Measurements from ENCODE around the gene SDCCAG8. TPM values are rescaled to one million over a fixed set of nuclear protein-coding genes. Genes with fewer than 3 reads are reported as not detected.

Gene SDCCAG8
- total RNA-seq, 1 donor from 2014 or later: 41.2 TPM

- POLR2A ChIA-PET: interaction anchor here (1.2 to 2.4 kb wide), 4 partner anchors 14 to 43 kb away, joined by 3 to 24 read pairs (median 4); partner anchors contain the start of genes CEP170 and SDCCAG8
- DNase-seq (no peak), ATAC-seq (ENCODE audit: low read depth) (no peak)
- H3K27ac Mint-ChIP-seq: peak overlapping the region; percentile 25
- intact Hi-C loops (cut with micrococcal nuclease): no loop called here
- TF ChIP-seq CTCF (IDR thresholded peaks at IDR 0.05): no peak
- H3K4me3 Mint-ChIP-seq: no peak overlapping the region
- H3K4me1 Mint-ChIP-seq: peaks cover 33% of the 10 kb centered on the region
- peaks cover 35% of the 10 kb centered on the region for H3K36me3 Mint-ChIP-seq (ENCODE audit: low read depth)
- CTCF ChIA-PET: no interaction called here
- no peaks in the 10 kb centered on the region for H3K27me3 Mint-ChIP-seq
- no peaks in the 10 kb centered on the region for H3K9me3 Mint-ChIP-seq
Observed at GRCh38 chr1:243270097-243270864, 14.4 kb downstream of the SDCCAG8 start.

- intact Hi-C loops (cut with micrococcal nuclease): no loop called here
- no peaks in the 10 kb centered on the region for H3K9me3 Mint-ChIP-seq
- ATAC-seq (ENCODE audit: low read depth): no peak
- H3K27ac Mint-ChIP-seq: no peak overlapping the region
- peaks cover 49% of the 10 kb centered on the region for H3K36me3 Mint-ChIP-seq (ENCODE audit: low read depth)
- no peak for DNase-seq
- no peak for TF ChIP-seq CTCF (IDR thresholded peaks at IDR 0.05)
- H3K4me1 Mint-ChIP-seq: peaks cover 33% of the 10 kb centered on the region
- no peak overlapping the region for H3K4me3 Mint-ChIP-seq
- no peaks in the 10 kb centered on the region for H3K27me3 Mint-ChIP-seq
- CTCF ChIA-PET: no interaction called here
- POLR2A ChIA-PET: interaction anchor here (1.1 to 1.4 kb wide), 2 partner anchors 17 to 22 kb away, joined by 4 to 7 read pairs; partner anchors contain the start of genes CEP170 and SDCCAG8
Observed at GRCh38 chr1:243271996-243272395, 16.2 kb downstream of the SDCCAG8 start.

GRCh38 chr1:243272401-243272800, 16.6 kb downstream of the SDCCAG8 start:
- Mint-ChIP-seq H3K4me1 (peaks cover 33% of the 10 kb centered on the region), H3K27me3 (no peaks in the 10 kb centered on the region), H3K36me3 (ENCODE audit: low read depth) (peaks cover 53% of the 10 kb centered on the region), H3K9me3 (no peaks in the 10 kb centered on the region), H3K27ac (no peak overlapping the region), H3K4me3 (no peak overlapping the region)
- ATAC-seq (ENCODE audit: low read depth) (no peak), DNase-seq (no peak)
- no peak for TF ChIP-seq CTCF (IDR thresholded peaks at IDR 0.05)
- CTCF ChIA-PET: no interaction called here
- intact Hi-C loops (cut with micrococcal nuclease): no loop called here
- POLR2A ChIA-PET: interaction anchor here (1.1 to 1.4 kb wide), 2 partner anchors 17 to 22 kb away, joined by 4 to 7 read pairs; partner anchors contain the start of genes CEP170 and SDCCAG8

GRCh38 chr1:243273506-243273905, 17.7 kb downstream of the SDCCAG8 start:
- ATAC-seq (ENCODE audit: low read depth) (no peak), DNase-seq (no peak)
- Mint-ChIP-seq H3K36me3 (ENCODE audit: low read depth) (peaks cover 55% of the 10 kb centered on the region), H3K4me1 (peaks cover 22% of the 10 kb centered on the region), H3K27me3 (no peaks in the 10 kb centered on the region), H3K27ac (no peak overlapping the region), H3K4me3 (no peak overlapping the region), H3K9me3 (no peaks in the 10 kb centered on the region)
- intact Hi-C loops (cut with micrococcal nuclease): no loop called here
- CTCF ChIA-PET: no interaction called here
- no peak for TF ChIP-seq CTCF (IDR thresholded peaks at IDR 0.05)
- POLR2A ChIA-PET: interaction anchor here (1.1 to 1.4 kb wide), 2 partner anchors 11 to 18 kb away, joined by 3 to 7 read pairs; partner anchors contain the start of genes CEP170 and SDCCAG8

- POLR2A ChIA-PET: interaction anchor here (0.6 to 1.1 kb wide), 2 partner anchors 11 to 235 kb away, joined by 3 to 8 read pairs; no protein-coding TSS in a partner anchor
- no peaks in the 10 kb centered on the region for H3K9me3 Mint-ChIP-seq
- no peak for TF ChIP-seq CTCF (IDR thresholded peaks at IDR 0.05)
- CTCF ChIA-PET: no interaction called here
- H3K4me1 Mint-ChIP-seq: peaks cover 18% of the 10 kb centered on the region
- no peak overlapping the region for H3K27ac Mint-ChIP-seq
- peaks cover 57% of the 10 kb centered on the region for H3K36me3 Mint-ChIP-seq (ENCODE audit: low read depth)
- H3K27me3 Mint-ChIP-seq: no peaks in the 10 kb centered on the region
- no peak overlapping the region for H3K4me3 Mint-ChIP-seq
- ATAC-seq (ENCODE audit: low read depth) (no peak), DNase-seq (no peak)
- intact Hi-C loops (cut with micrococcal nuclease): loop anchor here (2.0 kb wide), 1 partner anchor 19 kb away; the partner anchor contains the start of gene CEP170
Observed at GRCh38 chr1:243273945-243274344, 18.1 kb downstream of the SDCCAG8 start.

All from activated B cell treated with CpG ODN at 0.5 μM for 24 hours (primary cell).